ENCODE results near the gene AP5Z1.

The AP5Z1 gene

DNA sequence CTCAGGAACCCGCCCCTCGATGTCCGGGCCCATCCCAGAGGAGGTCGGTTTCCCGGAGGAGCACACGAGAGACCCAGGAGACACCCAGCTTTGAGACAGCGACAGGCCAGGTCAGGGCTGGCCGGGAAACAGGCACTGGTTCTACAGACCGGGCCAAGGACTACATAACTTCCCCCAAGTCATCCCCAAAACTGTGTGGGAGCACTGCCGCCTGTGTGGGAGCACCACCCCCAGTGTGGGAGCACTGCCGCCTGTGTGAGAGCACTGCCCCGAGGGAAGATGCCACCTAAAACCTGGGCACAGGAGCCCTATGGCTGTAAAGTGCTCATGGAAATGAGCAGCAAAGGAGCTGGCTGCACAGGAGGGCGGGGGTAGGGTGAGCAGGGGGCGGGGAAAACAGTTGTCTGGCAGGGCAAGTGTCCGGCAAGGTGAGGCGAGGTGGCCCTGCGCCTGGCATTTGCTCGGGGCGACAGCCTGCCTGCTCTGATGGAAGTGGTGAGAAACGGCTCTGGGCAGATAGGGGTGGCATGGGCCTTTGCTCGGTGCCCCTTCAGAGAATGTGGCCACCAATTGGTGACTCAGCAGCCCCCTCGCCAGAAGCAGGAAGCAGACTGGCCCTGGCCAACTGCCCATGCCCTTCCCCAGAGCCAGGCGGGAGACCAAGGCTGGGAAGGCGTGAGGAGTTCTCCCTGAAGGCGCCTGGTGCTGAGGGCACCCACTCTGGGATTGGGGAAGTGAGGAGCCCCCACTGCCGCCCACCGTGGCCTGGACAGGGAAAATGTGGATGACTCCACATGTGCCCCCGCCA is 60.2 kb downstream of the AP5Z1 start:
- no peaks in the 10 kb centered on the region for H3K27me3 ChIP-seq (replicated peaks in 2 of 5; ENCODE audit: control insufficient read depth in 4 of 5, insufficient read depth in 5 of 5, low read length in 4 of 5)
- no peak overlapping the region for H3K4me3 ChIP-seq (ENCODE audit: control insufficient read depth in 1 of 7, extremely low read depth in 1 of 7, insufficient read depth in 4 of 7, low read depth in 2 of 7, low read length in 6 of 7)
- H3K36me3 ChIP-seq (ENCODE audit: control insufficient read depth in 4 of 4, insufficient read depth in 4 of 4, low read length in 3 of 4) = no peaks in the 10 kb centered on the region
- CTCF ChIA-PET = interaction anchor here (1.3 kb wide), 1 partner anchor 249 kb away, joined by 3 read pairs; no protein-coding TSS in a partner anchor
- no peaks in the 10 kb centered on the region for H3K9me3 ChIP-seq (ENCODE audit: control extremely low read depth in 1 of 5, control insufficient read depth in 4 of 5, insufficient read depth in 2 of 5, low read depth in 1 of 5, low read length in 4 of 5)
- no peak overlapping the region for H3K27ac ChIP-seq (ENCODE audit: insufficient read depth in 1 of 2, low read depth in 1 of 2, low read length in 2 of 2, poor library complexity in 1 of 2, severe bottlenecking in 2 of 2)
- peaks cover 0 to 3% (median 0%) of the 10 kb centered on the region in 4 experiments for H3K4me1 ChIP-seq (ENCODE audit: control extremely low read depth in 1 of 4, control insufficient read depth in 4 of 4, insufficient read depth in 4 of 4, low read length in 3 of 4)
- DNase-seq = no peak
- 92% methylated on average over 18 of the region's 28 CpGs for WGBS (ENCODE audit: insufficient coverage)
- POLR2A ChIA-PET = no interaction called here

- 98% methylated on average over 28 of the region's 30 CpGs for WGBS (ENCODE audit: insufficient coverage)
- ChIA-PET POLR2A (no interaction called here), CTCF (interaction anchor here (0.8 to 1.3 kb wide), 2 partner anchors 44 to 249 kb away, joined by 3 read pairs; no protein-coding TSS in a partner anchor)
- DNase-seq = no peak
- no peak overlapping the region for H3K4me3 ChIP-seq (ENCODE audit: control insufficient read depth in 1 of 7, extremely low read depth in 1 of 7, insufficient read depth in 4 of 7, low read depth in 2 of 7, low read length in 6 of 7)
- no peaks in the 10 kb centered on the region for H3K27me3 ChIP-seq (replicated peaks in 2 of 5; ENCODE audit: control insufficient read depth in 4 of 5, insufficient read depth in 5 of 5, low read length in 4 of 5)
- H3K9me3 ChIP-seq (ENCODE audit: control extremely low read depth in 1 of 5, control insufficient read depth in 4 of 5, insufficient read depth in 2 of 5, low read depth in 1 of 5, low read length in 4 of 5) = no peaks in the 10 kb centered on the region
- peaks cover 0 to 3% (median 0%) of the 10 kb centered on the region in 4 experiments for H3K4me1 ChIP-seq (ENCODE audit: control extremely low read depth in 1 of 4, control insufficient read depth in 4 of 4, insufficient read depth in 4 of 4, low read length in 3 of 4)
- H3K27ac ChIP-seq (ENCODE audit: insufficient read depth in 1 of 2, low read depth in 1 of 2, low read length in 2 of 2, poor library complexity in 1 of 2, severe bottlenecking in 2 of 2) = no peak overlapping the region
- no peaks in the 10 kb centered on the region for H3K36me3 ChIP-seq (ENCODE audit: control insufficient read depth in 4 of 4, insufficient read depth in 4 of 4, low read length in 3 of 4)
Observed at GRCh38 chr7:4836206-4836661, 60.8 kb downstream of the AP5Z1 start.

DNA sequence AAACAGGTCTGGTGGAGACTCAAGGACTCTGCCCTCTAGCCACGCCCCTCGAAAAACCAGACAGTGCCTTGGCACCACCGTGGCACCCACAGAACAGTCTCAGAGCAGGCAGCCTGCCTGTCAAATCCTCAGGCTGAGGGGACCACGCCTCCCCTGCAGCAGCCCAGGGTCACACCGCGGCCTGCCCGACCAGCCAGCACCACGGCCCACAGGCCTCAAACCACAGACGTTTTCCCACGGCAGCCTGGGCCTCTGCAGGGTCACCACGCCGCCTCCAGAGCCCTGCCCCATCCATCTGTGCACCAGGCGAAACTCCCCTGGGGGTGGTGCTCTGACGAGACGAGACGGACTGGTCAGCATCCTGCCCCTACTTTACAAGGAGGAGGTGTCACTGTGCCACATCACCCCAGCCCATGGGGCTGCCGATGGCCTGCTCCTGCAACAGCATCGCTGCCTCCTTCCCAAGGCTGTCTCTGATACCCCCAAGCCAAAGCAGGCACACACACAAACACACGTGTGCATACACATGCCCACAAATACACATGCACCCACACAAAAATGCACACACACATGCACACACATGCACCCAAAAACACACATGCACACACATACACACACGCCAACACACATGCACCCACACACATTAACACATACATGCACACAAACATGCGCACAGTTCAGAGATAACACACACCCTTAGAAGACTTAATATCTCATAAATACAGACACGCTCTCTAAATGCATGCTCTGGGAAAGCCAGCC is 61.8 kb downstream of the AP5Z1 start:
- DNase-seq = no peak

GRCh38 chr7:4837803-4838625 is 62.6 kb downstream of the AP5Z1 start:
- H3K4me3 ChIP-seq (ENCODE audit: control insufficient read depth in 1 of 7, extremely low read depth in 1 of 7, insufficient read depth in 4 of 7, low read depth in 2 of 7, low read length in 6 of 7) = no peak overlapping the region
- POLR2A ChIA-PET = no interaction called here

More for the DNA sequence above, 61.8 kb downstream of the AP5Z1 start:
- Histone ChIP-seq H3K4me3 (ENCODE audit: control insufficient read depth in 1 of 7, extremely low read depth in 1 of 7, insufficient read depth in 4 of 7, low read depth in 2 of 7, low read length in 6 of 7) (no peak overlapping the region), H3K36me3 (ENCODE audit: control insufficient read depth in 4 of 4, insufficient read depth in 4 of 4, low read length in 3 of 4) (no peaks in the 10 kb centered on the region), H3K27me3 (replicated peaks in 2 of 5; ENCODE audit: control insufficient read depth in 4 of 5, insufficient read depth in 5 of 5, low read length in 4 of 5) (no peaks in the 10 kb centered on the region), H3K4me1 (ENCODE audit: control extremely low read depth in 1 of 4, control insufficient read depth in 4 of 4, insufficient read depth in 4 of 4, low read length in 3 of 4) (peaks cover 0 to 3% (median 0%) of the 10 kb centered on the region in 4 experiments), H3K9me3 (ENCODE audit: control extremely low read depth in 1 of 5, control insufficient read depth in 4 of 5, insufficient read depth in 2 of 5, low read depth in 1 of 5, low read length in 4 of 5) (no peaks in the 10 kb centered on the region), H3K27ac (ENCODE audit: insufficient read depth in 1 of 2, low read depth in 1 of 2, low read length in 2 of 2, poor library complexity in 1 of 2, severe bottlenecking in 2 of 2) (no peak overlapping the region)
- POLR2A ChIA-PET = no interaction called here
- CTCF ChIA-PET = no interaction called here
- 80% methylated on average over 18 of the region's 22 CpGs for WGBS (ENCODE audit: insufficient coverage)

DNA sequence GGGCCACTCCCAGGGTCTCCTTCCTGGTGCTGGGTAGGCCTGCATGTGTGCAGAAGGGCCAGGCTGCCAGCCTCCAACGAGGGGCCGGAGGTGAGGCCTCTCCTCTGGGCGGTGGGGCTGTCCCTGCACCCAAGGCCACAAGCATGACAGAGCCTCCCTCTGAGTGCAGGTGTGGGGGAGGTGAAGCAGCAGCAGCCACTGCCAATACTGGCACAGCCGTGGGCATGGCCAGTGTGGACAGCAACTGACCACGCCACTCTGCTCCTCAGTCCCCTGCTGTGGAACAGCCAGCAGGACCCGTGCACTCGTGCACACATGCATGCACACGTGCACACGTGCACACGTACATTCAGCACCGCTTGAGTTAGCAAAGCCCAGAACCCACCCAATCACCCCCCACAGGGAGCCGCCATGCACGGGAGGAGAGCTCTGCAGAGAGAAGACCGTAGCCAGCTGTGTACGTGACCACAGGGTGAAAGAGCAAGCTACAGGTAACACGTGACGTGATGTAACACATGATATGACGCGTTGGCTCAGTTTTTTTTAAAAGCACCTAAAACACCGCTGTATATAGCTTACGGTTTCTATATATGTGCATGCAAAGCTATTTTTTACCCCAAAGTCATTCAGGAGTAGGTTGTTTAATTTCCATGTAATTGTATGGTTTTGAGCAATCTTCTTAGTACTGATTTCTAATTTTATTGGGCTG is 63.4 kb downstream of the AP5Z1 start:
- no peak for DNase-seq
- ChIA-PET POLR2A (no interaction called here), CTCF (interaction anchor here (1.4 to 1.6 kb wide), 4 partner anchors 9 to 248 kb away, joined by 3 to 6 read pairs (median 3); no protein-coding TSS in a partner anchor)
- WGBS (ENCODE audit: insufficient coverage) = 96% methylated on average over 16 of the region's 21 CpGs
- Histone ChIP-seq H3K27me3 (replicated peaks in 2 of 5; ENCODE audit: control insufficient read depth in 4 of 5, insufficient read depth in 5 of 5, low read length in 4 of 5) (peaks cover 0 to 1% (median 0%) of the 10 kb centered on the region in 5 experiments), H3K4me3 (ENCODE audit: control insufficient read depth in 1 of 7, extremely low read depth in 1 of 7, insufficient read depth in 4 of 7, low read depth in 2 of 7, low read length in 6 of 7) (no peak overlapping the region), H3K36me3 (ENCODE audit: control insufficient read depth in 4 of 4, insufficient read depth in 4 of 4, low read length in 3 of 4) (no peaks in the 10 kb centered on the region), H3K27ac (ENCODE audit: insufficient read depth in 1 of 2, low read depth in 1 of 2, low read length in 2 of 2, poor library complexity in 1 of 2, severe bottlenecking in 2 of 2) (no peak overlapping the region), H3K9me3 (ENCODE audit: control extremely low read depth in 1 of 5, control insufficient read depth in 4 of 5, insufficient read depth in 2 of 5, low read depth in 1 of 5, low read length in 4 of 5) (no peaks in the 10 kb centered on the region), H3K4me1 (ENCODE audit: control extremely low read depth in 1 of 4, control insufficient read depth in 4 of 4, insufficient read depth in 4 of 4, low read length in 3 of 4) (peaks cover 0 to 3% (median 0%) of the 10 kb centered on the region in 4 experiments)

More at GRCh38 chr7:4837803-4838625, 62.6 kb downstream of the AP5Z1 start:
- CTCF ChIA-PET = interaction anchor here (1.4 to 1.5 kb wide), 3 partner anchors 8 to 249 kb away, joined by 3 to 6 read pairs (median 3); no protein-coding TSS in a partner anchor
- Histone ChIP-seq H3K27me3 (replicated peaks in 2 of 5; ENCODE audit: control insufficient read depth in 4 of 5, insufficient read depth in 5 of 5, low read length in 4 of 5) (no peaks in the 10 kb centered on the region), H3K4me1 (ENCODE audit: control extremely low read depth in 1 of 4, control insufficient read depth in 4 of 4, insufficient read depth in 4 of 4, low read length in 3 of 4) (peaks cover 0 to 3% (median 0%) of the 10 kb centered on the region in 4 experiments), H3K9me3 (ENCODE audit: control extremely low read depth in 1 of 5, control insufficient read depth in 4 of 5, insufficient read depth in 2 of 5, low read depth in 1 of 5, low read length in 4 of 5) (no peaks in the 10 kb centered on the region), H3K36me3 (ENCODE audit: control insufficient read depth in 4 of 4, insufficient read depth in 4 of 4, low read length in 3 of 4) (no peaks in the 10 kb centered on the region), H3K27ac (ENCODE audit: insufficient read depth in 1 of 2, low read depth in 1 of 2, low read length in 2 of 2, poor library complexity in 1 of 2, severe bottlenecking in 2 of 2) (no peak overlapping the region)
- 92% methylated on average over 28 of the region's 30 CpGs for WGBS (ENCODE audit: insufficient coverage)
- no peak for DNase-seq

GRCh38 chr7:4840079-4840501 is 64.7 kb downstream of the AP5Z1 start:
- Histone ChIP-seq H3K36me3 (ENCODE audit: control insufficient read depth in 4 of 4, insufficient read depth in 4 of 4, low read length in 3 of 4) (no peaks in the 10 kb centered on the region), H3K27me3 (replicated peaks in 2 of 5; ENCODE audit: control insufficient read depth in 4 of 5, insufficient read depth in 5 of 5, low read length in 4 of 5) (peaks cover 0 to 2% (median 0%) of the 10 kb centered on the region in 5 experiments), H3K4me3 (ENCODE audit: control insufficient read depth in 1 of 7, extremely low read depth in 1 of 7, insufficient read depth in 4 of 7, low read depth in 2 of 7, low read length in 6 of 7) (no peak overlapping the region), H3K4me1 (ENCODE audit: control extremely low read depth in 1 of 4, control insufficient read depth in 4 of 4, insufficient read depth in 4 of 4, low read length in 3 of 4) (peaks cover 0 to 3% (median 0%) of the 10 kb centered on the region in 4 experiments), H3K27ac (ENCODE audit: insufficient read depth in 1 of 2, low read depth in 1 of 2, low read length in 2 of 2, poor library complexity in 1 of 2, severe bottlenecking in 2 of 2) (no peak overlapping the region), H3K9me3 (ENCODE audit: control extremely low read depth in 1 of 5, control insufficient read depth in 4 of 5, insufficient read depth in 2 of 5, low read depth in 1 of 5, low read length in 4 of 5) (no peaks in the 10 kb centered on the region)
- ChIA-PET CTCF (interaction anchor here (1.6 kb wide), 1 partner anchor 245 kb away, joined by 3 read pairs; no protein-coding TSS in a partner anchor), POLR2A (no interaction called here)
- WGBS (ENCODE audit: insufficient coverage) = 96% methylated on average over 12 of the region's 16 CpGs
- DNase-seq = no peak

Data from common myeloid progenitor, CD34-positive (primary cell).